ENCODE results near the gene SAMD15. TPM values are rescaled to one million over a fixed set of nuclear protein-coding genes. Genes with fewer than 3 reads are reported as not detected.
"Not testable (repeated sequence)": the region's sequence is repeated elsewhere in the genome, so short reads cannot be mapped to it uniquely, and the experiment has no call there.

SAMD15 gene
- total RNA-seq, 1 donor from 2014 or later = 0.07 TPM

DNA sequence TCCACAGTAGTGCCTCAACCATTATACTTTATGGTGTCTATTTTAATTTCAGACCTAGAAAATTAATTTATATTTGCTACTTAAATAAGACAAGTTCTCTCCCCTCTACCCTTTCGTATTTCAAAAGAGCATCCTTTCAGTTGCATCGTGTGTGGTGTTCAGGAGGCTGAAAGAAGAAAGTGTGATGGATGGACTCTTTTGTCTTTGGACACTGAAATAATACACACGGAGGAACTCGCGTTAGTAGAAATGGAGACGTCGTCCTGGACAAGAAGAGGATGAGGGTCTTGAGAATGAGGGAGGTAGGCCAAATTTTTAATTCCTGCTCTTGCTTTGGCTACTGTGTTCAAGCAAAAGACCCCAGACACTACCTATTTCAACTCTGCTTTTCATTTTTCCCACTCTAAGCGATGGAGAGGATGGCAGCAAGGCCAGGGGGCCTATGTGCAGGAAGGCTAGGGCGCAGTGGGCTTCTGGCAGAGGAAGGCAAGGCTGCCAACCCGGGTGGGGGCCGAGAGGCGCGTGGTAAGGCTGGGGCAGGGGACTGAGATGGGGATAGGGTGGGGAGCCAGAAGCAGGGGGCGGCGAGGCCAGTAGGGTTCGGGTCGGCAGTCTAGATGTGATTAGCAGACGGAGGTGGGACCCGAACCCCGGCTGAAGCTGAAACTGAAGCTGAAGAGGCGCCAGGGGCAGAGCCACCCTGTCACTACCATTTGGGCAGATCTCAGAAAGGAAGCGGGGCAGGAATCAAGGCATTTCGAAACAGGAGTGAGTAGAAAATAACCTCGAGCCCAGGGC is 1.0 kb upstream of the SAMD15 start:
- intact Hi-C loops (cut with micrococcal nuclease) = loop anchor here (2.0 kb wide), 1 partner anchor 385 kb away; the partner anchor contains the start of gene SNW1

- intact Hi-C loops (cut with micrococcal nuclease) = loop anchor here (1.0 to 2.0 kb wide), 4 partner anchors 56 to 565 kb away; partner anchors contain the start of genes ANGEL1, GSTZ1, SNW1 and VIPAS39
Measured at GRCh38 chr14:77377502-77377844, 294 bp downstream of the SAMD15 start.

GRCh38 chr14:77378701-77379100 is 1.5 kb downstream of the SAMD15 start:
- intact Hi-C loops (cut with micrococcal nuclease) = no loop called here

DNA sequence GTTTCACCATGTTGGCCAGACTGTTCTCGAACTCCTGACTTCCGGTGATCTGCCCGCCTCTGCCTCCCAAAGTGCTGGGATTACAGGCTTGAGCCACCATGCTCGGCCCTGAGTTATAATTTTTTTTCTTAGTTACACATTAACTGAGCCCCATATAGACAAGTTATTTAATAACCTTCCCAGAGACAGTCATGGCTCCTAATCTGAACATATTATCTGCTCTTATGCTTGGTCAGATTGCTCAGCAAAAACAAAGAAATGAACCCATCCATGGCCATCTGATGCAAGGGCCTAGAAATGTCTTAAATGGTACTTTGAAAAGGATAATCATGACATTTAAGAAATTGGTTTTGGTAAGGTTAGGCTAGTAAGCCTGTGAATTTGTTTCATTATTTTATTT is 13.0 kb downstream of the SAMD15 start:
- intact Hi-C loops (cut with micrococcal nuclease) = no loop called here

- intact Hi-C loops (cut with micrococcal nuclease) = loop anchor here (10.0 kb wide), 1 partner anchor 245 kb away; no protein-coding TSS in a partner anchor
Measured at GRCh38 chr14:77400216-77400615, 23.0 kb downstream of the SAMD15 start.

DNA sequence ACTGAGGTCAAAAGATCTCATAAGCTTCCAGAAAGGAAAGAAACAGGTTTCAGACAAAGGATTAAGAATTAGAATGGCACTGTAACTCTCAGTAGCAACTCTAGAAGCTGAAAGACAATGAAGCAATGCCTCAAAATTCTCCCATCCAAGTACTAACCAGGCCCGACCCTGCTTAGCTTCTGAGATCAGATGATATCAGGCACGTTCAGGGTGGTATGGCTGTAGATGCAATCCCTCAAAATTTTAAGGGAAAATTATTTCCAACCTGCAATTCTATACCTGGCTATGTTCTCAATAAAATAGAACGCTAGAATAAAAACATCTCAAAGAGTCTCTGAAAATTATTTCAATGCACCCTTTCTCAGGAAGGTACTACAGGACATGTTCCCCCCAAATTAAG is 26.6 kb downstream of the SAMD15 start:
- intact Hi-C loops (cut with micrococcal nuclease) = loop anchor here (10.0 kb wide), 1 partner anchor 249 kb away; no protein-coding TSS in a partner anchor

GRCh38 chr14:77406086-77406485 is 28.9 kb downstream of the SAMD15 start:
- intact Hi-C loops (cut with micrococcal nuclease) = loop anchor here (10.0 kb wide), 1 partner anchor 251 kb away; no protein-coding TSS in a partner anchor

GRCh38 chr14:77406718-77407117 is 29.5 kb downstream of the SAMD15 start:
- intact Hi-C loops (cut with micrococcal nuclease) = loop anchor here (10.0 kb wide), 1 partner anchor 252 kb away; no protein-coding TSS in a partner anchor

DNA sequence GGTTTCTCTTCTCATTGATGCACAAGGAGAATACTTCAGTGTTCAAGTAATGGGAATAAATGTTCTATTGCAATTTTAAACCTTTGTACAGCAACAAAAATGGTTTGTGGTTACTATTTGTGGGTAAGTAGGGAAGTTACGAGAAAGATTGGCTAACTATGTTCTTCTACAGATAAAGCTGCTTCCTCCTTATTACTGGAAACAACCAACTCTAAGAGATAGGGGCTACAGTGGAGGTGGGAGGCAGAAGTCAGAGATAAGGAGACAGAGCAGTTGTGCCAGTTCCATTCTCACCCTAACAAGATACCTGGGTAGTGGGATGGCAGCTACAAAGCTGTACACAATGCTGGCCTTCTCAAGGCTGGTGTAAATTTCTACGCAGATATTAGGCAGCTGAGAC is 30.0 kb downstream of the SAMD15 start:
- intact Hi-C loops (cut with micrococcal nuclease) = loop anchor here (10.0 kb wide), 1 partner anchor 252 kb away; no protein-coding TSS in a partner anchor

DNA sequence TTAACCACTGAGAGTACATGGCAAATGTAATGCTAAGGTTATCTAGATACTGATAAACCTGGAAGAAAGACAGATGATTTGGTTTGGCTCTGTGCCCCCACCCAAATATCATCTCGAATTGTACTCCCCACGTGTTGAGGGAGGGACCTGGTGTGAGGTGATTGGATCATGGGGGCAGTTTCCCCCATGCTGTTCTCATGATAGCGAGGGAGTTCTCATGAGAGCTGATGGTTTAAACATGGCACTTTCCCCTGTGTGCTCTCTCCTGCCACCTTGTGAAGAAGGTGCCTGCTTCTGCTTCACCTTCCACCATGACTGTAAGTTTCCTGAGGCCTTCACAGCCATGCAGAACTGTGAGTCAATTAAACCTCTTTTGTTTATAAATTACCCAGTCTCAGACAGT is 32.0 kb downstream of the SAMD15 start:
- intact Hi-C loops (cut with micrococcal nuclease) = loop anchor here (10.0 kb wide), 1 partner anchor 254 kb away; no protein-coding TSS in a partner anchor

DNA sequence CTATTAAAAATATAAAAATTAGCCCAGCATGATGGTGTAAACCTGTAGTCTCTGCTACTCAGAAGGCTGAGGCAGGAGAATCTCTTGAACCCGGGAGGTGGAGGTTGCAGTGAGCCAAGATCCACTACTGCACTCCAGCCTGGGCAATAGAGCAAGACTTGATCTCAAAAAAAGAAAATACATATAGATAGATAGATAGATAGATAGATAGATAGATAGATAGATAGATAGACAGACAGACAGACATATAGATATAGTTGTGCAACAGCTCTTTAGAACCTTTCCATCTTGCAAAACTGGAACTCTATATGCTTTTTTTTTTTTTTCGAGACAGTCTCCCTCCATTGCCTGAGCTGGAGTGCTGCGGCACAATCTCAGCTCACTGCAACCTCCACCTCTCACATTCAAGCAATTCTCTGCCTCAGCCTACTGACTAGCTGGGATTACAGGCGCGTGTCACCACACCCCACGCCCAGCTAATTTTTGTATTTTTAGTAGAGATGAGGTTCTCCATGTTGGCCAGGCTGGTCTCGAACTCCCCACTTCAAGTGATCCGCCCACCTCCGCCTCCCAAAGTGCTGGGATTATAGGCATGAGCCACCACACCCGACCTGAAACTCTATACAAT is 38.3 kb downstream of the SAMD15 start:
- intact Hi-C loops (cut with micrococcal nuclease) = not testable (repeated sequence)

DNA sequence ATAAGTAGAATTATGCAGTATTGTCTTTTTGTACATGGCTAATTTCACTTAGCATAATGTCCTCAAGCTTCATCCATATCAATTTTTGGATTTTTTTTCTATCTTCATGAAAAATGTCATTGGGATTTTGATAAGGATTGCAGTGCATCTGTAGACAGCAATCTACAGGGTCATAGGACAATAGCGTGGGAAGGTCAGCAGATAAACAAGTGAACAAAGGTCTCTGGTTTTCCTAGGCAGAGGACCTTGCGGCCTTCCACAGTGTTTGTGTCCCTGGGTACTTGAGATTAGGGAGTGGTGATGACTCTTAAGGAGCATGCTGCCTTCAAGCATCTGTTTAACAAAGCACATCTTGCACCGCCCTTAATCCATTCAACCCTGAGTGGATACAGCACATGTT is 38.9 kb downstream of the SAMD15 start:
- intact Hi-C loops (cut with micrococcal nuclease) = not testable (repeated sequence)

DNA sequence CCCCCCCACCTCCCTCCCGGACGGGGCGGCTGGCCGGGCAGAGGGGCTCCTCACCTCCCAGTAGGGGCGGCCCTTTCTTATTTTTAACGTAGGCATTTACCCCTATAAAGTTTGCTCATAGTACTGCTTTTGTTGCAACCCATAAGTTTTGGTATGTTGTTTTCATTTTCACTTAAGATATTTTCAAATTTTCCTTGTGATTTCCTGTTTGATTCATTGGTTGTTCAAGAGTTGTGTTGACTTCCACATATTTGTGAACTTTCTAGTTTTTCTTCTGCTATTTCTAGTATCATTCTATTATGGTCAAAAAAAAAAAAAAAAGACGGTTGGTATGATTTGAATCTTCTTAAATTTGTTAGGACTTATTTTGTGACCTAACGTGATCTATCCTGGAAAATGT is 39.7 kb downstream of the SAMD15 start:
- intact Hi-C loops (cut with micrococcal nuclease) = no loop called here

DNA sequence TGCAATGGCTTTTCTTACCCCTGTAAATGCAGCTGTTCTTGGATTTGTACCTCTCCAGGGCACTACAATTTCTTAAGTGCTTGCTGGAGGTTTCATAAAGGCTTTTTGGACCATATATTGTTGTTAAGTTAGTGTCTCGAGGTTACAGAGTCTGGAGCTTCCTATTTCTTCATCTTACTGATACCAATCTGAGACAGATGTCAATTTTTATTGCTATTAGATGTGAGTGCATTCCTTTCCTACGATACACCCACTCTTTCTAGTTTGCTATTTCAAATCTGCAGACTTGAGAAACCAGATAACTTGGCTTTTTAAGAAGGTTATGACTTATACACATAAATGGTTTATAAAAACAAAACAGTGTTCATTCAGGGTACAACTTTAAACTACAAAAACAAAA is 44.0 kb downstream of the SAMD15 start:
- intact Hi-C loops (cut with micrococcal nuclease) = no loop called here

- intact Hi-C loops (cut with micrococcal nuclease) = no loop called here
Measured at GRCh38 chr14:77423423-77423822, 46.2 kb downstream of the SAMD15 start, which contains the start of gene NOXRED1. Gene NOXRED1, minus strand, starts transcription at chr14:77423523. Its CDS starts 634 bp downstream, at chr14:77422889.

DNA sequence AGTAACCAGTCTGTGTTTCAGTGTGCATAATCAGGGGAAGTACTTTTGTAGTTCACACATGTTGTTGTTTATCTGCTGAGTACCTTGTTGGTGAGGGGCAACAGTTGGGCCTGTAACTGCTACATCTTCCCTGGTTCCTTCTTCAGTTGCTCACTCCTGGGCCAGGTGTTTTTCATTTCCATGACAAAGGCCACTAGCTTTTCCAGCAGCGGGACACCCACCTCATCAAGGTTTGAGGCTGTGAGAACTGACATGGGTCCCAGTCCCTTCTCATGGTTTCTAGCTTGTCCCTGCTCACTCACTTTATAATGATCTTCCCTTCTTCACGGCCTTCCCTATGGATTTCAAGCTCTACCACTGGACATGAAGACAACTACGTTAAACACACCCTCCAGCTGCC is 47.7 kb downstream of the SAMD15 start:
- intact Hi-C loops (cut with micrococcal nuclease) = no loop called here

- intact Hi-C loops (cut with micrococcal nuclease) = no loop called here
Measured at GRCh38 chr14:77426396-77426795, 49.2 kb downstream of the SAMD15 start.

DNA sequence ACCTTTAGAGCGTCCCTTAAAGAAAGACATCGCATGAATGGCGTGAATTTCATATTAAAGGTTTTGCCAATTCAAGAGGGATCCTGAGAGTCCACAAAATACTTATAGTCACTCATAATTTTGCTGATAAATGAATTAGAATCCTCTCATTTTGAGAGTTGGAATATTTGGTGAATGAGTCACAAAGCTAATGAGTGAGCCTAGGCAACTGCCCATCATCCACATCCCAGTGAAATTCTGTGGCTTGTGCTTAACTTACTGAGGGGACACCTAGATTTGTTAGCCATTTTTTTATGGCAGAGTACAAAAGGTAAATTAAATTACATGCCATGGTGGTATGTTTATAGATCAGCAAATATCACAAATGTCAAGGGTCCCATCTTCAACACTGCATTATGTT is 58.9 kb downstream of the SAMD15 start:
- intact Hi-C loops (cut with micrococcal nuclease) = no loop called here

- intact Hi-C loops (cut with micrococcal nuclease) = no loop called here
Measured at GRCh38 chr14:77438596-77438995, 61.4 kb downstream of the SAMD15 start.

DNA sequence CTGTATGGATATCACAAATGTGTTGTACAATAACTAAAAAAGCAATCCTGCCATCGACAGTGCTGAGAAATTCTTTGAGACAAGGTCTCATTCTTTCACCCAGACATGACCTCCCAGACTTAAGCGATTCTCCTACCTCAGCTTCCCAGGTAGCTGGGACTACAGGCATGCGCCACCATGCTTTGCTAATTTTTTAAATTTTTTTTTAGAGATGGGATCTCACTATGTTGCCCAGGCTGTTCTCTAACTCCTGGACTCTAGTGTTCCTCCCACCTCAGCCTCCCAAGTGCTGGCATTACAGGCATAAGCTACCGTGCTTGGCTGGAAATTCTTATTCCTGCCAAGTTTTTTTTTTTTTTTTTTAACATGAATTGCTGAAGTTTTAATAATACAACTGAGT is 62.7 kb downstream of the SAMD15 start:
- intact Hi-C loops (cut with micrococcal nuclease) = no loop called here
